IPS DF 19.7 (cell line): ENCODE measurements around the gene HLA-A.

Source experiments
- DNase-seq: peaks from one replicate; pipeline ENCODE4 v3.0.0-alpha.2; 2013; ENCODE audit warnings: low read depth, low spot score

The HLA-A gene

DNA sequence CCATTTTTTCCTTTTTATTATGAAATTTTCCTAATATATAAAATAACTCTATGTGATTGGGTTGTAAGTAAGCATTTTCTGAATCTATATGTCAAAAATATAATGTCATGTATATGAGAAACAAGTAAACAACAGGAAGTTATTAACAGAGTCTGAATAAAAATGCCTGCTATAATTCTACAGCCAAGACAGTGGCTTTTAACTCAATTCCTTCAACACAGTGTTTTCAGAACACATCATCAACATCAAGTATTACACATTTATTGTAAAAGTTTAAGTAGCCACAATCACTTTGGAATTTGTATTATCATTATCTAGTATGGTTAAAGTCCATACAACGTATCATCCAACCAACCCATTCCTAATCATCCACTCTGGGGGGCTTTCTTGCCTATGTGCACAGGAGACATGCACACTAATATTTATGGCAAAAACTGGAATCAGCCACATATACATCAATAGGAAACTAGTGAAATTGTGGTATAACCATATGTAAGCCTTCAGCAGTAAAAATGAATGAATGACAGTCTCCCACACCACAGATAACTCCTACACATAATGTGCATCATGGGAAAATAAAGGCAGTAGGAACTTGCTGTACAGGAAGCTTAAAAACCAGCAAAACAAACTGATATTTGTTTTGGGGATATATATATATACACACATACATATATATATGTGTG is 6.9 kb upstream of the HLA-A start:
- DNase-seq: no peak

DNA sequence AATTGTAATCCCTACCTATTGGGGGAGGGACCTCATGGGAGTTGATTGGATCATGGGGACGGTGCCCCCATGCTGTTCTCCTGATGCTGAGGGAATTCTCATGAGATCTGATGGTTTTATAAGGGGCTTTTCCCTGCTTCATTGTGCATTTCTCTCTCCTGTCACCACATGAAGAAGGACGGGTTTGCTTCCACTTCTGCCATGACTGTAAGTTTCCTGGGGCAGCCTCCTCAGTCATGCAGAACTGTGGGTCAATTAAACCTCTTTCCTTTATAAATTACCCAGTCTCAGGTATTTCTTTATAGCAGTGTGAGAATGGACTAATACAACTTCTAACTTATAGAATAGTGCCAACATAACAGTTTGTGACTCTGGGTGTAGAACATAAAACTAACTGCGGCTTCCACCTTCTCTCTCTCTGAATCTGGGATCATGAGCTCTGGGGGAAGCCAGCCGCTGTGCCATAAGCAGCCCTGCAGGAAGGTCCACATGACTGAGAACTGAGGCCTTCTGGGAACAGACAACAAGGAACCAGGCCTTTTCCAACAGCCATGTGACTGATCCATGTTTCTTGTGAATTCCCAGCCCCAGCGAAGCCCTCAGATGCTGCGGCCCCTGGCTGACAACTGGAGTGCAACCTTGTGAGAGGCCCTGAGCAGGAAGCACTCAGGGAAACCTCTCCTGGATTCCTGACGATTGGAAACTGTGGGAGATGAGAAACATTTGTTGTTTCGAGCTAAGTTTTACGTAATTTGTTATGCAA is 3.4 kb upstream of the HLA-A start:
- DNase-seq: no peak

DNA sequence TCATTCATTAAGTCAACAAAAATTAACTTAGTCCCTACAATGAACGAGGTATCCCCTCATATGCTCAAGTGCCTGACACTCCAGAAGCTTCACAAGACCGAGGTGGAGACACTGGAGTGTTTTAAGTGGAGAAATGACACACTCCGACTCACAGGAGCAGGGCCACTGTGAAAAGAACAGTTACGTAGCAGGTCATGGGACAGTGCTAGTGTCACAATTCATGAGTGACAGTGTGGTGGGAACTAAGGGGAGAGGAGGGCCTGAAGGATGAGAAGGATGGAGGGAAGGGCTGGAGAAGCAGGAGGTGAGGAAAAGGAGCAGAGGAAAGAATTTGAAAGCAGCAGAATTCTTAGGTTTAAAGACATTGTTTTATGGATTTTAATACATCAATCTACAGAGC is 1.3 kb upstream of the HLA-A start:
- DNase-seq: no peak

DNA sequence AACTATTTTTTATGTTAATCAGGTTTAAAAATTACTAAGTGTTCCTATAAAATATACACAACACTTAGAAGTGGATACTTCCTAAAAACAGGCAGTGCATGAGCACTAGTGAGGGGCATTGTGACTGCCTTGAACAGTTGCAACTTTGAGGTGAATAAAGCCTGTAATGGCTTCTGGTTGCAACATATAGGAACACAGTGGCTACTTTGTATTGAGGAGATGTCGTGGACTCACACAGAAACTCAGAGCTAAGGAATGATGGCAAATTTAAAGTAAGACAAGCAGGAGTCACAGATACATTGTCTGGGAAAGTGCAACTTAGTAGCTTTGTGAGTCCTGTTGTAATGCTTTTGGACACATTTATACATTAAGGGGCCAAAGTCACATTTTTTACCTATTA is 861 bp upstream of the HLA-A start:
- DNase-seq: no peak

DNA sequence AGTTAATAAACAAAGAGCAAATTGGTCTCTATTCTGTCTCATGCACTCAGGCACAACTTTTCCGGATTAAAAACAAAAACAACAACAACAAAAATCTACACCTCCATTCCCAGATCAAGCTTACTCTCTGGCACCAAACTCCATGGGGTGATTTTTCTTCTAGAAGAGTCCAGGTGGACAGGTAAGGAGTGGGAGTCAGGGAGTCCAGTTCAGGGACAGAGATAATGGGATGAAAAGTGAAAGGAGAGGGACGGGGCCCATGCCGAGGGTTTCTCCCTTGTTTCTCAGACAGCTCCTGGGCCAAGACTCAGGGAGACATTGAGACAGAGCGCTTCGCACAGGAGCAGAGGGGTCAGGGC is 437 bp upstream of the HLA-A start:
- no peak for DNase-seq

DNA sequence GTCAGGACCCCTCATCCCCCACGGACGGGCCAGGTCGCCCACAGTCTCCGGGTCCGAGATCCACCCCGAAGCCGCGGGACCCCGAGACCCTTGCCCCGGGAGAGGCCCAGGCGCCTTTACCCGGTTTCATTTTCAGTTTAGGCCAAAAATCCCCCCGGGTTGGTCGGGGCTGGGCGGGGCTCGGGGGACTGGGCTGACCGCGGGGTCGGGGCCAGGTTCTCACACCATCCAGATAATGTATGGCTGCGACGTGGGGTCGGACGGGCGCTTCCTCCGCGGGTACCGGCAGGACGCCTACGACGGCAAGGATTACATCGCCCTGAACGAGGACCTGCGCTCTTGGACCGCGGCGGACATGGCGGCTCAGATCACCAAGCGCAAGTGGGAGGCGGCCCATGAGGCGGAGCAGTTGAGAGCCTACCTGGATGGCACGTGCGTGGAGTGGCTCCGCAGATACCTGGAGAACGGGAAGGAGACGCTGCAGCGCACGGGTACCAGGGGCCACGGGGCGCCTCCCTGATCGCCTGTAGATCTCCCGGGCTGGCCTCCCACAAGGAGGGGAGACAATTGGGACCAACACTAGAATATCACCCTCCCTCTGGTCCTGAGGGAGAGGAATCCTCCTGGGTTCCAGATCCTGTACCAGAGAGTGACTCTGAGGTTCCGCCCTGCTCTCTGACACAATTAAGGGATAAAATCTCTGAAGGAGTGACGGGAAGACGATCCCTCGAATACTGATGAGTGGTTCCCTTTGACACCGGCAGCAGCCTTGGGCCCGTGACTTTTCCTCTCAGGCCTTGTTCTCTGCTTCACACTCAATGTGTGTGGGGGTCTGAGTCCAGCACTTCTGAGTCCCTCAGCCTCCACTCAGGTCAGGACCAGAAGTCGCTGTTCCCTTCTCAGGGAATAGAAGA is 978 bp downstream of the HLA-A start:
- DNase-seq: no peak

DNA sequence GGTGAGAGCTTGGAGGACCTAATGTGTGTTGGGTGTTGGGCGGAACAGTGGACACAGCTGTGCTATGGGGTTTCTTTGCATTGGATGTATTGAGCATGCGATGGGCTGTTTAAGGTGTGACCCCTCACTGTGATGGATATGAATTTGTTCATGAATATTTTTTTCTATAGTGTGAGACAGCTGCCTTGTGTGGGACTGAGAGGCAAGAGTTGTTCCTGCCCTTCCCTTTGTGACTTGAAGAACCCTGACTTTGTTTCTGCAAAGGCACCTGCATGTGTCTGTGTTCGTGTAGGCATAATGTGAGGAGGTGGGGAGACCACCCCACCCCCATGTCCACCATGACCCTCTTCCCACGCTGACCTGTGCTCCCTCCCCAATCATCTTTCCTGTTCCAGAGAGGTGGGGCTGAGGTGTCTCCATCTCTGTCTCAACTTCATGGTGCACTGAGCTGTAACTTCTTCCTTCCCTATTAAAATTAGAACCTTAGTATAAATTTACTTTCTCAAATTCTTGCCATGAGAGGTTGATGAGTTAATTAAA is 3.0 kb downstream of the HLA-A start:
- no peak for DNase-seq

DNA sequence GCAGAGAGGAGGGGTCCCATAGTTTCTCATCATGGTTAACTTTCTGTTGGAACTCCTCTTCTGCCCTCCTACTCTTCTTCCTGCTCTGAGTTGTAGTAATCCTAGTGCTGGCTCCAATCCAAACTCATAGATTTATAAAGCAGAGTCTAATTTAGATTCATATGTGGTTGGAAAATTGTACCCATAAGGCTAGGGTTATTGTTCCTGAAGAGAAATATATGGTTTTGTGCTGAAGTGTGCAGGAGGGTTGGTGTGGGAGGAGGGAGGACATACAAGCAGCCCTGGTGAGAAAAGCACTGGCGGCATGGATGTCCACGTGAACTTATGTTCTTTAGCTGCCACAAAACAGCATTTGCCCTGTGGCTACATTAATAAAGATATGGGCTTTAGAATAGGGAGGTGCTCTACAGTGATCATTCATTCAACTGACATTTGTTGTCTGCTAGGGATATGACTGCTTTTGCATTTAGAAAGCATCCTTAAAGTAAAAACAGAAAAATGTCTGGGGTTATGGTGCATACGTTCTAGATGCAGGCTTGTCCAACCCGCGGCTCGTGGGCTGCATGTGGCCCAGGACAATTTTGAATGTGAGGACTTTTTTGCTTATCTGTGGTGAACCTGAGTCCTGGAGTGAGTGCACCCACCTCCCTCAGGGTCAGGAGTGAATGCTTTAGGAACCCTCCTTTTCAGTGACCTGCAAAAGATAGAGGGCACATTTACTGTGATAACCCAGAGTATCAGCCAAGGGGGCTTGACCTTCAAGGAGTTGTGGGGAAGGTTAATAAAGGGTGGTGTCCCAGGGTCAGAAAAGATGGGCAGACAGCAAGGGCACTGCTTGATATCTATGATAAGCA is 4.1 kb downstream of the HLA-A start:
- no peak for DNase-seq

DNA sequence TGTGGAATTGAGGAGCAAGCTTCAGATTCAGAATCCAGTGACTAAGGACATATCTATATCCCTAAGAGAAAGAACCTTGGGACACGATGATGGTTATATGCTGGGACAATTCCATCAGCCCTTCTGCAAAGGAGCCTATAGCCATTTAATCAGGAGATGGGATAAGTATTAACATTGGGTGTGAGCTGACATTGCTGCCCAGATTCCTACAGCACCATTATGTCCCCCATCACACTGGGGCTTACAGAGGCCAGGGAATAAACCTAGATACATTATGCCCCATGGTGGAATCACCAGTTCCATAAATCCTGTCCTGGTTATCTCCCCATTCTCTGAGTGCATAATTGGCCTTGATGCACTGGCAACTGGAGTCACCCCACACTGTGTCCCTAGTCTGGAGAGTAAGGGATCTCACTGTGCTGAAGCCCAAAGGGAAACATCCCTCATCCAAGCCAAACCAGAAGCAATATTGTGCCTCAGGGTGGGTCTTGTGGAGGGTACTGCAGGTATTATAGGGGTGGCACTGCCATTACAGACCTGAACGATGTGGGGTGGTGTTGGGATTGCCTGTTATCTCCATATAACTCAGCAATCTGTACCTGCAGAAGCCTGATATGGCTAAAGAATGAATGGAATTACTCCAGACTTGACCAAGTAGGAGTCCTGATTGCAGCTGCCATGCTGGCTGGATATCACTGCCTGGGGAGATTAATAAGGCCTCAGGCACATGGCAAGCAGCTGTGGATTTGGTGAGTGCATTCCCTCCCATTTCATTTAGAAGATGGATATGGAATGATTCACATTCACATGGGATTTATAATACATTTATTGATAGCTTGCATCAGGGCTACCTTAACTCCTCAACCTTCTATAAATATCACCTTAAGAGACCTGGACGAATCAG is 5.0 kb downstream of the HLA-A start:
- DNase-seq: no peak

DNA sequence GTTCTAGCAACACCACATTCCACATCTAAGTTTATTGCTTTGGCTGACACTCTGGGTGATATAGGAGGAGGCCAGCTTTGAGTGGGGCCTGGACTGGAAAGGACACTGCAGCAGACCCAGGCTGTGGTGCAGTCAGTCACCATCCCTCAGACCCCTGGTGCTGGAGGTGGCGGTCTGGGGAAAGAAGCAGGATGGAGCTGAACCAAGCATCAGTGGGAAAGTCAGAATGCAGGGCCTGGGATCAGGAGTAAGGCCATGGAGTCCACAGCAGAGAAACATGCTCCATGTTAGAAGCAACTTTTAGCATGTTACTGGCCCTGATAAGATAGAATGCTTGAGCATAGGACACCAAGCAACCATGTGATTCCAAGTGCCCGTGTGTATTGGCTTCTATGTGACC is 5.9 kb downstream of the HLA-A start:
- no peak for DNase-seq

DNA sequence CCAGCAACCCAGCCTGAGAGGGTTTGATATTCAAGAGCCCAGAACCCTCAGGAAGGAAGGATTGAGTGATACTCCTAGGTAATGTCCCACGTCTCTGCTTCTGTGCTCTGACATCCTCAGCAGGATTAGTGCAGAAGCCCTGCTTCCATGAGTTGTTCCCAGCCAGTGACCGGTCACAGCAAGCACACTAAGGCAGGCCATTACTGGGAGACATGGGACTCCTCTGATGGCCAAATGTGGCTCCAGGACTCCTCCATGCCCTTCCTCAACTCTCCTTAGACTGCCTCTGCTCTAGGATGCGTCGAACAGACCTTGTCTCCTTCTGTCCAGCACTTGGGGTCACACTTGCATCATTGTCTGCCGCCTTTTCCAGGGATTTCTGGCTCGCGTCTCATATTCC is 7.6 kb downstream of the HLA-A start:
- no peak for DNase-seq

DNA sequence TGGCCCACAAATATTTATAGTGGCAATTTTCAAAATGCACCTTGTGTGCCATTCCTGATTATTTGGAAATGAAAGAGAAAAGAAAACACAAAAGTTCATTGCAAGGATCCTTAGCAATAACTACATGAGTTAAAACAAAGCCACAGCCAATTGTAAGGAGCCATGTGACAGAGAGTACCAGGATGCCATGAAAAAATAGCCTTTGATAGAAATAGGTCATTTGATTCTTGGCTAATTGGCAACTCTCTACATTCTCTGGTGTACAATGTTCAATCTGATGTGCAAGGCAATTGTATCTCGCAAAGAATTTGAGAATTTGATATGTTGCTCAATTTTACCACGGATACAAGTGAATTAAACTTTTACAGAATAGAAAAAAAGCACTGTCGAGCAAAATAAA is 9.6 kb downstream of the HLA-A start:
- no peak for DNase-seq

DNA sequence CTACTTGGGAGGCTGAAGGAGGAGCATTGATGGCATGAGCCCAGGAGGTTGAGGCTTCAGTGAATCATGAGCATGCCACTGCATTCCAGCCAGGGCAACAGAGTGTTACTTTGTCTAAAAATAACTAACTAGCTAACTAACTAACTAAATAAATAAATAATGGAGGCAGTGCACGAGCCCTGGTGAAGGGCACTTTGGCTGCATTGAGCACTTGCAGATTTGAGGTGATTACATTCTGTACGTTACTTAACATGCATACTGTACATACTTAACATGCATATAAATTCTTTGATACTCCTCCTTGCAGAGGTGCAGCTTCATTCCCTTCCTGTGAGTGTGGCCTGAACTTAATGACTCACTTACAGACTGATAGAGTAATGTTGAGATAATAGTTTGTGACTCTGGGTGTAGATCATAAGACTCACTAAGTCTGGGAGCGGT is 10.7 kb downstream of the HLA-A start:
- DNase-seq: no peak

DNA sequence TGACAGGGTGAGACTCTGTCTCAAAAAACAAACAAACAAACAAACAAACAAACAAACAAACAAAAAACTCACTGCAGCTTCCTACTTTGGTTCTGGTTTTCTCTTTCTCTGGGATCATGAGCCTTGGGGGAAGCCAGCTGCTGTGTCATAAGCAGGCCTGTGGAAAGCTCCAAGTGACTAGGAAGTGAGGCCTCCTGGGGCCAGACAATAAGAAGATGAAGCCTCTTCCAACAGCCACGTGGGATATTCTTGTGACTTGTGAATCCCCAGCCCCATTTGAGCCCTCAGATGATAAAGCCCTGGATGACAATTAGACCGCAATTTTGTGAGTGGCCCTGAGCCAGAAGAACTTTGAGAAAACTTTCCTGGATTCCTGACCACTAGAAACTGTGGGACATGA is 11.4 kb downstream of the HLA-A start:
- DNase-seq: no peak

DNA sequence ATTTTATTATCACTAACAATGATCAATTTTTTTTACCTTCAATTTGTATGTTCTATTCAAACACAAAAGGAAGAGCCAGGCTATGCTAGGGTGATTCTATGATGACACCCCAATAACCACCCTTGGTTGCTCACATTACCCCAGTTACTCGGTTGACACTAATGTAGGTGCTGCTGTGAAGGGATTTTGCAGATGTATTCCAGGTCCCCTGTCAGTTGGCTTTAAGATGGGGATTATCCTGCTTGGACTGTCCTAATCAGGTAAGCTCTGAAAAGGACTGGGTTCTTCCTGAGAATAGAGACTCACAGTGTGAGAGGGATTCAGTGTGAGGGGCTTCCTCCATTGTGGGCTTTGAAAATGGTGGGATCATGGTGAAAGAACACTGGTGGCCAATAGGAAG is 11.9 kb downstream of the HLA-A start:
- no peak for DNase-seq

DNA sequence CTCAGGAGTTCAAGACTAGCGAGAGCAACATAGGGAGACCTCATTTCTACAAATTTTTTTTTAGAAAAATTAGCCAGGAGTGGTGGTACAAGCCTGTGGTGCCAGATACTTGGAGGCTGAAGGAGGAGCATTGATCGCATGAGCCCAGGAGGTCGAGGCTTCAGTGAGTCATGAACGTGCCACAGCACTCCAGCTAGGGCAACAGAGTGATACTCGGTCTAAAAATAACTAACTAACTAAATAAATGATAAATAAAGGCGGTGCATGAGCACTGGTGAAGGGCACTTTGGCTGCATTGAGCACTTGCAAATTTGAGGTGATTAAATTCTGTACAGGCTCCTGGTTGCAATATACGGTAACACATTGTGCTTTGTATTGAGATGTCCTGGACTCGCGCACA is 13.5 kb downstream of the HLA-A start:
- DNase-seq: no peak

DNA sequence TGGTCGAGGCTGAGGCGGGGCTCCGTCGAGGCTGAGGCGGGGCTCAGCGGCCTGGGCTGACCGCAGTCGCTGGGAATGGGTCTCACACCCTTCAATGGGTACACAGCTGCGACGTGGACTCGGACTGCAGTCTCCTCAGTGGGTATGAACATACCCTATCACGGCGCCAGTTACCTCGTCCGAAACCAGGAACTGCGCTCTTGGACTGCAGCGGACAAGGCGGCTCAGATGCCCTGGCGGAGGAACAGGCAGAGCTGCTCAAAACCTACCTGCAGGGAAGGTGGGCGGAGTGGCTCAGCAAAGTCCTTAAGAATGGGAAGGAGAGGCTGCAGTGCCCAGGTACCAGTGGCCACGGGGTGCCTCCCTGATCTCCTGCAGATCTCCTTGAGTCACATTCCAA is 14.2 kb downstream of the HLA-A start:
- no peak for DNase-seq

DNA sequence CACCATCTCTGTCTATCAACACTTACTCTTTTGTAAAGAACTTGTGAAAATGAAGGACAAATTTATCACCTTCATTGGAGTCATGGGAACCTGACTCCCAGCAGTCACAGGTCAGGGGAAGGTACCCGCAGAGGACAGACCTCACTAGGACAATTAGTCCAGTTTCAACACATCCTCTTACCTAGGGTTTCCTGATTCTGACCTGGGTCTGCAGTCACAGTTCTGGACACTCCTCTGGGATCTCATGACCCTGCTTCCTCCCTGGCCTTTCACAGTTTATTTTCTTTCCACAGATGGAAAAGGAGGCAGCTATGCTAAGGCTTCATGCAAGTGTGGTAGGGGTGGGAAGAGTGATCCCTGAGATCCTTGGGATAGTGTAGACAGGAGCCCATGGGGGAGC is 15.7 kb downstream of the HLA-A start:
- DNase-seq: no peak

DNA sequence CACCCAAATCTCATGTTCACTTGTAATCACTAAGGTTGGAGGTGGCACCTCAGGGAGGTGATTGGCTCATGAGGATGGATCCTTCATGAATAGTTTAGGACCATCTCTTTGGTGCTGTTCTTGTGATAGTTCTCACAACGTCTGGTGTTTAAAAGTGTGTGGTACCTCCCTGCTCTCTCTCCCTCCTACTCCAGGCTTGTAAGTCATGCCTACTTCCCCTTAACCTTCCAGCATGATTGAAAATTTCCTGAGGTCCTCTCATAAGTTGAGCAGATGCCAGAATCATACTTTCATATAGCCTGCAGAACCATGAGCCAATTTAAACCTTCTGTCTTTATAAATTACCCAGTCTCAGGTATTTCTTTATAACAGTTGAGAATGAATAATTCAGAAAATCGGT is 16.6 kb downstream of the HLA-A start:
- DNase-seq: no peak

DNA sequence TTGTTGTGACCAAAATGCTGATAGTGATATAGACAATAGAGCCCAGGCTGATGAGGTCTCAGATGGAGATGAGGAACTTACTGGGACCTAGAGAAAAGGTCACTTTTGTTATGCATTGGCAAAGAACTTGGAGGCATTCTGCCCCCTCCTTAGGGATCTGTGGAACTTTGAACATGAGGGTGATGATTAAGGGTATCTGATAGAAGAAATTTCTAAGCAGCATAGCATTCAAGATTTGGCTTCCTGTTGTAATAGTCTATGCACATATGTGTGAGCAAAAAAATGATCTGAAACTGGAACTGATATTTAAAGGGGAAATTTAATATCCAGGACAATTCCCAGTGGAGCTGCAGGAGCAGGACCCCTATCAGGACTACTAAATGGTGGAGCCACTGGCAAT is 17.1 kb downstream of the HLA-A start:
- DNase-seq: no peak
